PC-3 (cell line): ENCODE results near the gene GPR137C. TPM values are rescaled to one million over a fixed set of nuclear protein-coding genes. Genes with fewer than 3 reads are reported as not detected.
A peak's percentile ranks its signal among the peaks of the same experiment; 100 is the strongest.

Experiments used
- ATAC-seq: fragments of 200-7000 bp; cut with Tn5 transposase; 2 replicates; pipeline ENCODE4 v1.9.1; 2020; ENCODE audit warnings: mild to moderate bottlenecking, moderate library complexity
- BruUV-seq: library from RNA; stranded (reverse); fragments of 400-500 nt; replicated peaks from 2 replicates; lab custom pipeline; 2021; lab: Mats Ljungman, UMichigan
- CTCF ChIA-PET: fragments of 300-600 bp; sonication (Branson Sonifier 250); formaldehyde crosslinking; loops from one replicate; lab custom pipeline; 2022; ENCODE audit warnings: antibody characterized with exemption; lab: Charles Lee
- POLR2A ChIA-PET: fragments of 300-600 bp; sonication (Branson Sonifier 250); formaldehyde crosslinking; loops from one replicate; lab custom pipeline; 2022; ENCODE audit warnings: antibody characterized with exemption; ENCODE audit not compliant: unreplicated experiment; lab: Charles Lee
- DNase-seq: peaks from one replicate; pipeline ENCODE4 v3.0.0-alpha.2; 2015
- H2AFZ ChIP-seq: fragments of 300-600 bp; sonication (generic); 2 replicates; pipeline ENCODE4 v1.6.0; 2016; ENCODE audit warnings: antibody characterized with exemption, low read length
- H3F3A ChIP-seq: fragments of 300-600 bp; sonication (generic); one replicate; pipeline ENCODE4 v1.6.0; 2017; ENCODE audit warnings: antibody characterized with exemption, low read length, control low read depth, mild to moderate bottlenecking; ENCODE audit not compliant: unreplicated experiment
- H3K27ac ChIP-seq: fragments of 300-600 bp; sonication (generic); 2 replicates; pipeline ENCODE4 v1.5.1; 2016; ENCODE audit warnings: mild to moderate bottlenecking, low read length
- H3K27me3 ChIP-seq: fragments of 300-600 bp; sonication (generic); 2 replicates; pipeline ENCODE4 v1.6.1; 2016; ENCODE audit warnings: low read length, mixed read lengths
- H3K36me3 ChIP-seq: fragments of 300-600 bp; sonication (generic); 2 replicates; pipeline ENCODE4 v1.6.1; 2016; ENCODE audit warnings: low read depth, mixed run types, low read length, mixed read lengths
- H3K4me1 ChIP-seq: fragments of 300-600 bp; sonication (generic); 2 replicates; pipeline ENCODE4 v1.5.1; 2016; ENCODE audit warnings: low read length; ENCODE audit not compliant: insufficient read depth
- H3K4me2 ChIP-seq: fragments of 300-600 bp; sonication (generic); 2 replicates; pipeline ENCODE4 v1.6.0; 2016; ENCODE audit warnings: low read length
- H3K4me3 ChIP-seq: fragments of 300-600 bp; sonication (generic); 2 replicates; pipeline ENCODE4 v1.5.1; 2016; ENCODE audit warnings: mild to moderate bottlenecking, low read length, mixed read lengths
- H3K79me2 ChIP-seq: fragments of 300-600 bp; sonication (generic); 2 replicates; pipeline ENCODE4 v1.6.1; 2017; ENCODE audit warnings: low read length, mixed read lengths
- H3K9ac ChIP-seq: fragments of 300-600 bp; sonication (generic); 2 replicates; pipeline ENCODE4 v1.6.0; 2016; ENCODE audit warnings: mild to moderate bottlenecking, low read length
- H3K9me2 ChIP-seq: fragments of 300-600 bp; sonication (generic); replicated peaks from 2 replicates; pipeline ENCODE4 v1.6.1; 2016; ENCODE audit warnings: mixed run types, low read length, mixed read lengths
- H3K9me3 ChIP-seq: fragments of 300-600 bp; sonication (generic); 2 replicates; pipeline ENCODE4 v1.6.1; 2016; ENCODE audit warnings: low read length, mixed read lengths
- H4K20me1 ChIP-seq: fragments of 300-600 bp; sonication (generic); 2 replicates; pipeline ENCODE4 v1.6.1; 2016; ENCODE audit warnings: low read length, mixed read lengths
- EZH2 ChIP-seq: fragments of 300-600 bp; sonication (generic); IDR thresholded peaks from one replicate; pipeline ENCODE4 v1.6.1; 2017; ENCODE audit warnings: antibody characterized with exemption, mild to moderate bottlenecking, low read length; ENCODE audit not compliant: unreplicated experiment
- EZH2phosphoT487 ChIP-seq: fragments of 300-600 bp; sonication (generic); IDR thresholded peaks from 2 replicates; pipeline ENCODE4 v1.6.1; 2018; ENCODE audit warnings: mild to moderate bottlenecking, antibody characterized with exemption, low read length, borderline replicate concordance
- intact Hi-C: fragments of 100-400 bp; cut with micrococcal nuclease; formaldehyde crosslinking; loops from 2 replicates; pipeline ENCODE4 v1.9.0; 2023
- total RNA-seq: library from RNA; depleted of rRNA; stranded (reverse); fragments of >200 nt; gene quantifications from 2 replicates; pipeline ENCODE4 v1.2.3, GENCODE V29; 2014
- TF ChIP-seq, protein P1 (sequence below): fragments of 300-600 bp; sonication (generic); conservative IDR thresholded peaks from 2 replicates; pipeline ENCODE4 v1.5.1; 2017; ENCODE audit warnings: antibody characterized with exemption, low read depth, mild to moderate bottlenecking, low read length

GPR137C gene
- total RNA-seq, 1 experiment from 2014 or later = 0.91 TPM

DNA sequence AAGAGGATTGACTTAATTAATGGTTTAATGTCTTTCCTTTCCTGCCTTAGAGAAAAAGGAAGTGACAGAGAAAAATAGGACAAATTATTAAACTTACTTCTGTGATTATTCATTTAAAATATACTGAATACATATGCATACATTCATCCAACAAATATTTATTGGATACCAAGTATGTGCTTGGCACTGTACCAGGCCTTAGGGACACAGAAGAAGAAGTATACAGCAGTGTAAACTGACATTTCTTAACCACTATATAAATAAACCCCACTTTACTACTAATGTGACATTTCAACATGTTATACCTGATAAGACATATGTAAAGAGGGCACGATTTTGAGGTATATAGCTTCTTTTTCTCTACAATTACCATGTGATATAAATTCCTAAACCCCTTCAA is 89.1 kb downstream of the GPR137C start:
- Histone ChIP-seq H2AFZ (no peak overlapping the region), H3K9ac (no peak overlapping the region), H3K4me1 (no peaks in the 10 kb centered on the region), H4K20me1 (no peaks in the 10 kb centered on the region), H3F3A (peaks cover 5% of the 10 kb centered on the region), H3K36me3 (peaks cover 47% of the 10 kb centered on the region), H3K27me3 (no peaks in the 10 kb centered on the region), H3K79me2 (no peaks in the 10 kb centered on the region), H3K27ac (no peak overlapping the region), H3K4me3 (no peak overlapping the region), H3K9me2 (no peaks in the 10 kb centered on the region), H3K4me2 (no peak overlapping the region), H3K9me3 (no peaks in the 10 kb centered on the region)
- POLR2A ChIA-PET = interaction anchor here (0.6 kb wide), 1 partner anchor 90 kb away, joined by 3 read pairs; the partner anchor contains the start of gene TXNDC16
- peak; percentile 83 for DNase-seq
- CTCF ChIA-PET = no interaction called here
- intact Hi-C loops = loop anchor here (5.0 kb wide), 1 partner anchor 89 kb away; the partner anchor contains the start of genes GPR137C and TXNDC16
- no TSS peak for BruUV-seq
- ATAC-seq = peak; percentile 87
- TF ChIP-seq, protein P1, sequence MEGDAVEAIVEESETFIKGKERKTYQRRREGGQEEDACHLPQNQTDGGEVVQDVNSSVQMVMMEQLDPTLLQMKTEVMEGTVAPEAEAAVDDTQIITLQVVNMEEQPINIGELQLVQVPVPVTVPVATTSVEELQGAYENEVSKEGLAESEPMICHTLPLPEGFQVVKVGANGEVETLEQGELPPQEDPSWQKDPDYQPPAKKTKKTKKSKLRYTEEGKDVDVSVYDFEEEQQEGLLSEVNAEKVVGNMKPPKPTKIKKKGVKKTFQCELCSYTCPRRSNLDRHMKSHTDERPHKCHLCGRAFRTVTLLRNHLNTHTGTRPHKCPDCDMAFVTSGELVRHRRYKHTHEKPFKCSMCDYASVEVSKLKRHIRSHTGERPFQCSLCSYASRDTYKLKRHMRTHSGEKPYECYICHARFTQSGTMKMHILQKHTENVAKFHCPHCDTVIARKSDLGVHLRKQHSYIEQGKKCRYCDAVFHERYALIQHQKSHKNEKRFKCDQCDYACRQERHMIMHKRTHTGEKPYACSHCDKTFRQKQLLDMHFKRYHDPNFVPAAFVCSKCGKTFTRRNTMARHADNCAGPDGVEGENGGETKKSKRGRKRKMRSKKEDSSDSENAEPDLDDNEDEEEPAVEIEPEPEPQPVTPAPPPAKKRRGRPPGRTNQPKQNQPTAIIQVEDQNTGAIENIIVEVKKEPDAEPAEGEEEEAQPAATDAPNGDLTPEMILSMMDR = no peak
- TF ChIP-seq EZH2phosphoT487 (no peak), EZH2 (no peak)

DNA sequence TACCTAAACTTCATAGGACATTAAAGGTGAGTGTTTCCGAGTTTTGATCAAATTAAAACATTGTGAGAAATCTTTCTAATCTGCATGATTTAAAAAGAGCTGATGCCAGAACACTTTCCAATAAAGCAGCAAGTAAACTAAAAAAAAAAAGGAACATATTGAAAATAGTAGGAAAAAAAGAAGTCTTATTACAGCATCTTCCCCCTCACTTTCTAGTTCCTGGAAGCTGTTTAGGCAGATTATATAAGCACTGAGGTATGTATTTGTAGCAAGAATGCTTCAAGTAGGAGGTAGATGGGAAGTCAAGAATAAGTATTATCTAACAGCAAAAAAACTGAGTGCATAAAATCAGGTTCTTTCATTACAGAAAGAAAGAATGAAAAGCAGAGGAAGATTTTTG is 96.9 kb downstream of the GPR137C start:
- ChIA-PET POLR2A (no interaction called here), CTCF (no interaction called here)
- TF ChIP-seq EZH2phosphoT487 (no peak), EZH2 (no peak)
- TF ChIP-seq, protein P1 = no peak
- H3K9me3 ChIP-seq = no peaks in the 10 kb centered on the region
- no peak for ATAC-seq
- H3K9ac ChIP-seq = no peak overlapping the region
- intact Hi-C loops = no loop called here
- H2AFZ ChIP-seq = no peak overlapping the region
- H3K36me3 ChIP-seq = peaks cover 62% of the 10 kb centered on the region
- no peak for DNase-seq
- H3K9me2 ChIP-seq = no peaks in the 10 kb centered on the region
- no peaks in the 10 kb centered on the region for H3K79me2 ChIP-seq
- no peaks in the 10 kb centered on the region for H4K20me1 ChIP-seq
- H3K27me3 ChIP-seq = no peaks in the 10 kb centered on the region
- H3K4me1 ChIP-seq = no peaks in the 10 kb centered on the region
- no peak overlapping the region for H3K4me3 ChIP-seq
- no peak overlapping the region for H3K4me2 ChIP-seq
- H3K27ac ChIP-seq = no peak overlapping the region
- BruUV-seq = no TSS peak
- peaks cover 6% of the 10 kb centered on the region for H3F3A ChIP-seq

DNA sequence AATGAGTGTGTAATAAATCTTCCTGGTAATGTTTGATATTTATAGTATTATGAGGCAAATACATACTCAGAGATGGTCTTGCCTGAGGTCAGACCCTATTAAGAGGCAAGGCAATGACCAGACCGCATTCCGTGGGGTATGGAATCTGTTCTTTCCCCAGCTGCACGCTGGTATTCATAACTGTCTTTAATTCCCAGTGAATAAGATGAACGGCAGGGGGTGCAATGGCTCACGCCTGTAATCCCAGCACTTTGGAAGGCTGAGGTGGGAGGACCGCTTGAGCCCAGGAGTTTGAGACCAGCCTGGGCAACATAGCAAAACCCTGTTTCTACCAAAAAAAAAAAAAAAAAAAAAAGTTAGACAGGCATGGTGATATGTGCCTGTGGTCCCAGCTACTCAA is 98.1 kb downstream of the GPR137C start:
- no peak overlapping the region for H2AFZ ChIP-seq
- TF ChIP-seq EZH2 (no peak), EZH2phosphoT487 (no peak)
- TF ChIP-seq, protein P1 = peak; percentile 33; the same call in 1 of the 2 replicates
- H3K36me3 ChIP-seq = peaks cover 63% of the 10 kb centered on the region
- no peaks in the 10 kb centered on the region for H3K79me2 ChIP-seq
- H3K27ac ChIP-seq = no peak overlapping the region
- H3K4me1 ChIP-seq = no peaks in the 10 kb centered on the region
- no peaks in the 10 kb centered on the region for H3K9me3 ChIP-seq
- ChIA-PET POLR2A (no interaction called here), CTCF (no interaction called here)
- H3K4me3 ChIP-seq = no peak overlapping the region
- no peak overlapping the region for H3K9ac ChIP-seq
- no TSS peak for BruUV-seq
- no peak overlapping the region for H3K4me2 ChIP-seq
- ATAC-seq (no peak), DNase-seq (no peak)
- H3K9me2 ChIP-seq = no peaks in the 10 kb centered on the region
- peaks cover 8% of the 10 kb centered on the region for H3F3A ChIP-seq
- H4K20me1 ChIP-seq = no peaks in the 10 kb centered on the region
- intact Hi-C loops = no loop called here
- no peaks in the 10 kb centered on the region for H3K27me3 ChIP-seq
